Neuronal stem cell (in vitro differentiated cells): Measurements from ENCODE around the gene CDK10.

Experiments
- DNase-seq: peaks from one replicate; pipeline ENCODE4 v3.0.0-alpha.2; 2013; ENCODE audit warnings: low spot score
- H2AFZ ChIP-seq: one replicate; pipeline ENCODE4 v1.6.1; 2013; ENCODE audit warnings: mild to moderate bottlenecking, low read length, inconsistent platforms
- H2AK5ac ChIP-seq: 2 replicates; pipeline ENCODE4 v1.6.1; 2013; ENCODE audit warnings: low read depth, mild to moderate bottlenecking, inconsistent platforms, low read length, moderate library complexity, mixed read lengths
- H2BK120ac ChIP-seq: 2 replicates; pipeline ENCODE4 v1.6.1; 2013; ENCODE audit warnings: low read depth, mild to moderate bottlenecking, inconsistent platforms, low read length, moderate library complexity, mixed read lengths
- H2BK12ac ChIP-seq: one replicate; pipeline ENCODE4 v1.6.1; 2013; ENCODE audit warnings: low read length, inconsistent platforms
- H2BK15ac ChIP-seq: 2 replicates; pipeline ENCODE4 v1.6.1; 2013; ENCODE audit warnings: mild to moderate bottlenecking, low read length, inconsistent platforms, mixed read lengths
- H2BK5ac ChIP-seq: one replicate; pipeline ENCODE4 v1.6.1; 2013; ENCODE audit warnings: inconsistent platforms, mild to moderate bottlenecking, low read length, moderate library complexity
- H3K14ac ChIP-seq: one replicate; pipeline ENCODE4 v1.6.1; 2013; ENCODE audit warnings: low read length, inconsistent platforms
- H3K18ac ChIP-seq: 2 replicates; pipeline ENCODE4 v1.6.1; 2013; ENCODE audit warnings: low read length, inconsistent platforms
- H3K23ac ChIP-seq: 2 replicates; pipeline ENCODE4 v1.6.1; 2013; ENCODE audit warnings: low read depth, mild to moderate bottlenecking, mixed read lengths, low read length, inconsistent platforms; ENCODE audit not compliant: poor library complexity
- H3K27ac ChIP-seq: replicated peaks from 3 replicates; pipeline ENCODE4 v1.5.1; 2013; ENCODE audit warnings: low read length, inconsistent platforms
- H3K27me3 ChIP-seq, 3 experiments: 2 replicates each; pipeline ENCODE4 v1.6.1; 2013; ENCODE audit warnings: low read length in 3 of 3, mild to moderate bottlenecking in 2 of 3, inconsistent platforms in 1 of 3, low read depth in 1 of 3, mixed read lengths in 1 of 3, moderate library complexity in 1 of 3; ENCODE audit not compliant: control insufficient read depth in 3 of 3, insufficient read depth in 3 of 3
- H3K36me3 ChIP-seq, 2 donors: replicated peaks in 1 of 2; 2 replicates each; pipeline ENCODE4 v1.6.1; 2013; ENCODE audit warnings: low read length in 2 of 2; ENCODE audit not compliant: control insufficient read depth in 2 of 2, insufficient read depth in 2 of 2
- H3K4ac ChIP-seq: 2 replicates; pipeline ENCODE4 v1.6.1; 2013; ENCODE audit warnings: inconsistent platforms, mild to moderate bottlenecking, low read length, moderate library complexity
- H3K4me1 ChIP-seq, 2 donors: 1 replicate in 1 of 2; 2 replicates in 1 of 2; pipeline ENCODE4 v1.6.1; 2013; ENCODE audit warnings: low read length in 2 of 2, low read depth in 1 of 2; ENCODE audit not compliant: control insufficient read depth in 2 of 2, insufficient read depth in 1 of 2
- H3K4me2 ChIP-seq: one replicate; pipeline ENCODE4 v1.6.1; 2013; ENCODE audit warnings: mild to moderate bottlenecking, low read length, inconsistent platforms; ENCODE audit not compliant: insufficient read depth, poor library complexity, severe bottlenecking
- H3K4me3 ChIP-seq, 2 donors: 2 replicates each; pipeline ENCODE4 v1.5.1; 2013; ENCODE audit warnings: low read length in 2 of 2, mild to moderate bottlenecking in 2 of 2, inconsistent platforms in 1 of 2, moderate library complexity in 1 of 2
- H3K79me1 ChIP-seq: one replicate; pipeline ENCODE4 v1.6.1; 2013; ENCODE audit warnings: low read depth, mild to moderate bottlenecking, inconsistent platforms, low read length, moderate library complexity
- H3K9ac ChIP-seq: one replicate; pipeline ENCODE4 v1.6.1; 2013; ENCODE audit warnings: mild to moderate bottlenecking, low read depth, low read length, inconsistent platforms; ENCODE audit not compliant: poor library complexity
- H3K9me3 ChIP-seq, 2 donors: replicated peaks in 1 of 2; 2 replicates each; pipeline versions ENCODE3 to v1.6.1; 2013; ENCODE audit warnings: low read length in 2 of 2, mild to moderate bottlenecking in 2 of 2, inconsistent platforms in 1 of 2, low read depth in 1 of 2, mixed read lengths in 1 of 2, moderate library complexity in 1 of 2; ENCODE audit not compliant: control insufficient read depth in 2 of 2, insufficient read depth in 1 of 2
- H4K8ac ChIP-seq: one replicate; pipeline ENCODE4 v1.6.1; 2013; ENCODE audit warnings: low read depth, mild to moderate bottlenecking, inconsistent platforms, low read length, moderate library complexity
- H4K91ac ChIP-seq: one replicate; pipeline ENCODE4 v1.6.1; 2013; ENCODE audit warnings: low read length, low read depth, mild to moderate bottlenecking, inconsistent platforms; ENCODE audit not compliant: poor library complexity
- WGBS, 2 donors: extraction: QIAGEN DNeasy Blood & Tissue Kit; methylation state at CpG; one replicate each; pipeline ENCODE4 v1.1.7; 2013; ENCODE audit warnings: missing lambda C conversion rate in 2 of 2, mixed read lengths in 1 of 2; ENCODE audit not compliant: insufficient read length in 2 of 2, insufficient replicate concordance in 1 of 2; ENCODE audit errors: extremely low coverage in 2 of 2; 5-methylcytosine and 5-hydroxymethylcytosine counted together

CDK10 gene

GRCh38 chr16:89685916-89686315 is 573 bp upstream of the CDK10 start:
- no peak overlapping the region for H3K9ac ChIP-seq
- no peak overlapping the region for H3K4me2 ChIP-seq
- no peak overlapping the region for H2BK120ac ChIP-seq
- H3K27ac ChIP-seq: no peak overlapping the region
- DNase-seq: no peak
- H2BK12ac ChIP-seq: no peak overlapping the region
- H3K9me3 ChIP-seq: peaks cover 8 to 9% of the 10 kb centered on the region in 2 donors
- H2BK5ac ChIP-seq: no peak overlapping the region
- H3K4me3 ChIP-seq: peak overlapping the region in 1 of 2 donors; percentile 18
- H2AFZ ChIP-seq: no peak overlapping the region
- H3K23ac ChIP-seq: no peak overlapping the region
- H3K4me1 ChIP-seq: peaks cover 8 to 11% of the 10 kb centered on the region in 2 donors
- H2AK5ac ChIP-seq: no peak overlapping the region
- no peak overlapping the region for H4K91ac ChIP-seq
- no peak overlapping the region for H4K8ac ChIP-seq
- H3K4ac ChIP-seq: no peak overlapping the region
- H3K18ac ChIP-seq: no peak overlapping the region
- H3K27me3 ChIP-seq: no peaks in the 10 kb centered on the region
- no peak overlapping the region for H3K14ac ChIP-seq
- peaks cover 29 to 51% of the 10 kb centered on the region in 2 donors for H3K36me3 ChIP-seq
- WGBS, 2 donors: no CpG with 5 or more reads among the region's 1 CpG
- peaks cover 2% of the 10 kb centered on the region for H3K79me1 ChIP-seq
- no peak overlapping the region for H2BK15ac ChIP-seq

GRCh38 chr16:89687092-89687940 is 827 bp downstream of the CDK10 start:
- Histone ChIP-seq H3K27me3 (no peaks in the 10 kb centered on the region), H3K9ac (peak overlapping the region; percentile 99), H3K23ac (peak overlapping the region; percentile 47), H2AFZ (peak overlapping the region; percentile 100), H2BK5ac (peak overlapping the region; percentile 98), H2BK15ac (no peak overlapping the region), H3K4me1 (peaks cover 8 to 11% of the 10 kb centered on the region in 2 donors), H3K4ac (peak overlapping the region; percentile 41), H4K91ac (no peak overlapping the region), H3K36me3 (peaks cover 37 to 57% of the 10 kb centered on the region in 2 donors), H3K4me3 (peak overlapping the region; percentile 98 to 99), H2AK5ac (peak overlapping the region; percentile 70), H2BK120ac (no peak overlapping the region), H3K79me1 (peaks cover 2% of the 10 kb centered on the region), H2BK12ac (peak overlapping the region; percentile 66), H4K8ac (no peak overlapping the region), H3K18ac (peak overlapping the region; percentile 96), H3K9me3 (peaks cover 4 to 7% of the 10 kb centered on the region in 2 donors), H3K4me2 (peak overlapping the region; percentile 96), H3K14ac (peak overlapping the region; percentile 100), H3K27ac (peak overlapping the region; percentile 76)
- WGBS, 2 donors: no CpG with 5 or more reads among the region's 42 CpGs
- no peak for DNase-seq

GRCh38 chr16:89688395-89688794 is 1.9 kb downstream of the CDK10 start:
- Histone ChIP-seq H2BK5ac (no peak overlapping the region), H3K36me3 (peaks cover 41 to 59% of the 10 kb centered on the region in 2 donors), H3K4ac (no peak overlapping the region), H3K4me1 (peaks cover 8 to 11% of the 10 kb centered on the region in 2 donors), H3K9ac (no peak overlapping the region), H3K18ac (no peak overlapping the region), H3K23ac (no peak overlapping the region), H3K14ac (no peak overlapping the region), H2AFZ (no peak overlapping the region), H2BK15ac (no peak overlapping the region), H2BK120ac (no peak overlapping the region), H3K27me3 (no peaks in the 10 kb centered on the region), H3K4me2 (no peak overlapping the region), H3K79me1 (peaks cover 2% of the 10 kb centered on the region), H2AK5ac (no peak overlapping the region), H2BK12ac (no peak overlapping the region), H4K91ac (no peak overlapping the region), H3K4me3 (no peak overlapping the region), H3K27ac (no peak overlapping the region), H3K9me3 (peaks cover 4 to 7% of the 10 kb centered on the region in 2 donors), H4K8ac (no peak overlapping the region)
- DNase-seq: no peak
- no CpG with 5 or more reads among the region's 5 CpGs for WGBS, 2 donors

- Histone ChIP-seq H4K91ac (no peak overlapping the region), H3K4me2 (no peak overlapping the region), H3K9me3 (peaks cover 4 to 7% of the 10 kb centered on the region in 2 donors), H2BK12ac (no peak overlapping the region), H2AFZ (no peak overlapping the region), H2AK5ac (no peak overlapping the region), H3K9ac (peak overlapping the region; percentile 14), H2BK15ac (no peak overlapping the region), H3K36me3 (peaks cover 47 to 61% of the 10 kb centered on the region in 2 donors), H2BK5ac (no peak overlapping the region), H3K4ac (no peak overlapping the region), H3K18ac (no peak overlapping the region), H3K4me3 (no peak overlapping the region), H3K14ac (no peak overlapping the region), H3K27me3 (no peaks in the 10 kb centered on the region), H3K79me1 (peaks cover 2% of the 10 kb centered on the region), H3K23ac (no peak overlapping the region), H2BK120ac (no peak overlapping the region), H4K8ac (no peak overlapping the region), H3K4me1 (peaks cover 8 to 11% of the 10 kb centered on the region in 2 donors), H3K27ac (no peak overlapping the region)
- WGBS, 2 donors: no CpG with 5 or more reads among the region's 13 CpGs
- DNase-seq: no peak
Observed at GRCh38 chr16:89689142-89689541, 2.7 kb downstream of the CDK10 start.
